IMR-90 (cell line): ENCODE measurements around the gene SAMD1. TPM values are rescaled to one million over a fixed set of nuclear protein-coding genes. Genes with fewer than 3 reads are reported as not detected.

Experiments
- ATAC-seq: fragments of 200-7000 bp; cut with Tn5 transposase; 2 replicates; pipeline ENCODE4 v1.9.1; 2020; ENCODE audit warnings: low read depth, mild to moderate bottlenecking, moderate library complexity
- BruUV-seq: library from RNA; stranded (reverse); fragments of 400-500 nt; replicated peaks from 2 replicates; lab custom pipeline; 2021; lab: Mats Ljungman, UMichigan
- CTCF ChIA-PET: fragments of 300-600 bp; formaldehyde crosslinking; extraction: SDS; loops from one replicate; lab custom pipeline; 2021; ENCODE audit warnings: antibody characterized with exemption; lab: Yijun Ruan, JAX
- POLR2A ChIA-PET: fragments of 300-600 bp; sonication (Branson Sonifier 250); formaldehyde crosslinking; loops from one replicate; lab custom pipeline; 2022; ENCODE audit warnings: antibody characterized with exemption; ENCODE audit not compliant: unreplicated experiment; lab: Charles Lee
- DNase-seq: peaks from one replicate; pipeline ENCODE4 v3.0.0; 2013
- H2AFZ ChIP-seq: replicated peaks from 2 replicates; pipeline ENCODE3; 2013; ENCODE audit warnings: low read length, mild to moderate bottlenecking; ENCODE audit not compliant: poor library complexity
- H2AK5ac ChIP-seq: 2 replicates; pipeline ENCODE4 v1.6.1; 2013; ENCODE audit warnings: low read depth, low read length, inconsistent platforms
- H2AK9ac ChIP-seq: replicated peaks from 2 replicates; pipeline ENCODE3; 2013; ENCODE audit warnings: mild to moderate bottlenecking, low read depth, low read length, moderate library complexity; ENCODE audit not compliant: poor library complexity
- H2BK120ac ChIP-seq: 2 replicates; pipeline ENCODE4 v1.6.1; 2013; ENCODE audit warnings: low read depth, low read length, inconsistent platforms
- H2BK15ac ChIP-seq: 3 replicates; pipeline ENCODE4 v1.6.1; 2013; ENCODE audit warnings: low read depth, low read length, inconsistent platforms
- H2BK20ac ChIP-seq: 2 replicates; pipeline ENCODE4 v1.6.1; 2013; ENCODE audit warnings: low read depth, mild to moderate bottlenecking, inconsistent platforms, low read length, moderate library complexity
- H2BK5ac ChIP-seq: 2 replicates; pipeline ENCODE4 v1.6.1; 2013; ENCODE audit warnings: mild to moderate bottlenecking, low read depth, low read length, inconsistent platforms; ENCODE audit not compliant: poor library complexity, severe bottlenecking
- H3K14ac ChIP-seq: replicated peaks from 2 replicates; pipeline ENCODE4 v1.6.1; 2013; ENCODE audit warnings: low read depth, low read length, inconsistent platforms
- H3K18ac ChIP-seq: 2 replicates; pipeline ENCODE4 v1.6.1; 2013; ENCODE audit warnings: low read depth, low read length, control low read depth
- H3K23ac ChIP-seq: 2 replicates; pipeline ENCODE4 v1.6.1; 2013; ENCODE audit warnings: low read depth, low read length, inconsistent platforms
- H3K27ac ChIP-seq: 2 replicates; pipeline ENCODE4 v1.5.1; 2013; ENCODE audit warnings: mild to moderate bottlenecking, control low read depth, low read length; ENCODE audit not compliant: insufficient read depth
- H3K27me3 ChIP-seq: 2 replicates; pipeline ENCODE4 v1.6.1; 2013; ENCODE audit warnings: low read length; ENCODE audit not compliant: control insufficient read depth, insufficient read depth
- H3K36me3 ChIP-seq: 2 replicates; pipeline ENCODE4 v1.6.1; 2013; ENCODE audit warnings: low read length, mixed read lengths; ENCODE audit not compliant: control insufficient read depth, insufficient read depth
- H3K4ac ChIP-seq: 2 replicates; pipeline ENCODE4 v1.6.1; 2013; ENCODE audit warnings: low read depth, low read length, inconsistent platforms
- H3K4me1 ChIP-seq: 2 replicates; pipeline ENCODE4 v1.6.1; 2013; ENCODE audit warnings: low read length, mixed read lengths; ENCODE audit not compliant: control insufficient read depth, insufficient read depth
- H3K4me2 ChIP-seq: 2 replicates; pipeline ENCODE4 v1.6.1; 2013; ENCODE audit warnings: low read depth, mild to moderate bottlenecking, control low read depth, low read length, moderate library complexity
- H3K4me3 ChIP-seq: 2 replicates; pipeline ENCODE4 v1.5.1; 2013; ENCODE audit warnings: low read depth, mild to moderate bottlenecking, control low read depth, low read length, moderate library complexity; ENCODE audit not compliant: insufficient read depth
- H3K56ac ChIP-seq: 2 replicates; pipeline ENCODE4 v1.6.1; 2013; ENCODE audit warnings: low read length, inconsistent platforms; ENCODE audit not compliant: insufficient read depth; ENCODE audit errors: extremely low read depth
- H3K79me1 ChIP-seq, 2 experiments: 2 replicates each; pipeline ENCODE4 v1.6.1; 2013; ENCODE audit warnings: low read length in 2 of 2, inconsistent platforms in 1 of 2, low read depth in 1 of 2
- H3K9ac ChIP-seq: 2 replicates; pipeline ENCODE4 v1.6.1; 2013; ENCODE audit warnings: low read depth, low read length, control low read depth
- H3K9me1 ChIP-seq: 2 replicates; pipeline ENCODE4 v1.6.1; 2013; ENCODE audit warnings: low read length, inconsistent platforms; ENCODE audit not compliant: insufficient read depth
- H3K9me3 ChIP-seq: 2 replicates; pipeline ENCODE4 v1.6.1; 2013; ENCODE audit warnings: low read length; ENCODE audit not compliant: control insufficient read depth, insufficient read depth
- H4K20me1 ChIP-seq: 2 replicates; pipeline ENCODE4 v1.6.1; 2013; ENCODE audit warnings: low read length, inconsistent platforms; ENCODE audit not compliant: insufficient read depth
- H4K5ac ChIP-seq: 2 replicates; pipeline ENCODE4 v1.6.1; 2013; ENCODE audit warnings: mild to moderate bottlenecking, low read depth, low read length, control low read depth
- H4K8ac ChIP-seq, 2 experiments: 2 replicates each; pipeline ENCODE4 v1.6.1; 2013; ENCODE audit warnings: low read depth in 2 of 2, low read length in 2 of 2, control low read depth in 1 of 2, inconsistent platforms in 1 of 2
- H4K91ac ChIP-seq: 2 replicates; pipeline ENCODE4 v1.6.1; 2013; ENCODE audit warnings: low read depth, low read length, inconsistent platforms; ENCODE audit not compliant: insufficient read depth
- BHLHE40 ChIP-seq: fragments of 150-350 bp; IDR thresholded peaks from 2 replicates; pipeline ENCODE4 v1.6.1; 2016; ENCODE audit warnings: mild to moderate bottlenecking, low read depth, low read length
- CEBPB ChIP-seq: IDR thresholded peaks from 2 replicates; pipeline ENCODE4 v1.6.1; 2012; ENCODE audit warnings: low read depth, low read length, improper control_type of control experiment
- CHD1 ChIP-seq: IDR thresholded peaks from 2 replicates; pipeline ENCODE4 v1.6.1; 2012; ENCODE audit warnings: low read depth, low read length, improper control_type of control experiment
- CTCF ChIP-seq: conservative IDR thresholded peaks from 2 replicates; pipeline ENCODE4 v1.5.1; 2012; ENCODE audit warnings: mild to moderate bottlenecking, low read depth, low read length, improper control_type of control experiment
- ELK1 ChIP-seq: fragments of 150-350 bp; IDR thresholded peaks from 2 replicates; pipeline ENCODE4 v1.6.1; 2016; ENCODE audit warnings: low read depth, mild to moderate bottlenecking, low read length, moderate library complexity, borderline replicate concordance
- FOS ChIP-seq: fragments of 150-350 bp; IDR thresholded peaks from 2 replicates; pipeline ENCODE4 v1.6.1; 2016; ENCODE audit warnings: low read depth, low read length
- MAFK ChIP-seq: IDR thresholded peaks from 2 replicates; pipeline ENCODE4 v1.6.1; 2012; ENCODE audit warnings: low read depth, low read length, improper control_type of control experiment
- MAZ ChIP-seq: IDR thresholded peaks from 2 replicates; pipeline ENCODE4 v1.6.1; 2012; ENCODE audit warnings: low read depth, mild to moderate bottlenecking, low read length, improper control_type of control experiment, moderate library complexity, borderline replicate concordance
- MXI1 ChIP-seq: IDR thresholded peaks from 2 replicates; pipeline ENCODE4 v1.6.1; 2012; ENCODE audit warnings: low read depth, mild to moderate bottlenecking, low read length, moderate library complexity, borderline replicate concordance
- POLR2A ChIP-seq: IDR thresholded peaks from 2 replicates; pipeline ENCODE4 v1.6.1; 2012; ENCODE audit warnings: mild to moderate bottlenecking, low read depth, low read length
- RAD21 ChIP-seq: IDR thresholded peaks from 2 replicates; pipeline ENCODE4 v1.6.1; 2012; ENCODE audit warnings: low read length, improper control_type of control experiment
- RCOR1 ChIP-seq: IDR thresholded peaks from 2 replicates; pipeline ENCODE4 v1.6.1; 2012; ENCODE audit warnings: mild to moderate bottlenecking, low read length, improper control_type of control experiment; ENCODE audit not compliant: insufficient replicate concordance
- RFX5 ChIP-seq: IDR thresholded peaks from 2 replicates; pipeline ENCODE4 v1.8.0; 2012; ENCODE audit warnings: low read depth, mild to moderate bottlenecking, low read length, moderate library complexity
- SMC3 ChIP-seq: fragments of 150-350 bp; IDR thresholded peaks from 2 replicates; pipeline ENCODE4 v1.6.1; 2016; ENCODE audit warnings: low read depth, mild to moderate bottlenecking, antibody characterized with exemption, low read length, moderate library complexity
- USF2 ChIP-seq: fragments of 150-350 bp; IDR thresholded peaks from 2 replicates; pipeline ENCODE4 v1.6.1; 2017; ENCODE audit warnings: mild to moderate bottlenecking, antibody characterized with exemption, low read length, low read depth
- WGBS, 2 experiments: methylation state at CpG; one replicate each; pipeline versions ENCODE4 v1.1.5 to v1.1.7; 2013; ENCODE audit warnings: missing lambda C conversion rate in 2 of 2; ENCODE audit not compliant: insufficient read length in 1 of 2; ENCODE audit errors: extremely low coverage in 2 of 2; 5-methylcytosine and 5-hydroxymethylcytosine counted together
- dilution Hi-C: fragments of 300-500 bp; cut with HindIII; formaldehyde crosslinking; loops from one replicate; pipeline ENCODE4 v1.14.3; 2018; ENCODE audit warnings: low sequenced_read_pairs; ENCODE audit not compliant: unreplicated experiment
- in situ Hi-C: fragments of 300-500 bp; cut with MboI; formaldehyde crosslinking; loops from 3 replicates; pipeline ENCODE4 v1.14.3; 2019; ENCODE audit warnings: low sequenced_read_pairs, inconsistent platforms, mixed read lengths
- intact Hi-C: fragments of 100-400 bp; cut with micrococcal nuclease; formaldehyde crosslinking; loops from 2 replicates; pipeline ENCODE4 v1.10.0; 2022
- polyA plus RNA-seq, 3 experiments: library from polyadenylated mRNA; depleted of rRNA; stranded (reverse); fragments of >200 nt; gene quantifications; 2 replicates each; pipeline ENCODE4 v1.2.3, GENCODE V29; 2012; ENCODE audit warnings: low replicate concordance in 1 of 3
- total RNA-seq: library from RNA; depleted of rRNA; stranded (reverse); fragments of >200 nt; gene quantifications from 2 replicates; pipeline ENCODE4 v1.2.3, GENCODE V29; 2012

The SAMD1 gene
- total and polyA plus RNA-seq, 2 of the 4 experiments (the other 2 are of a cell fraction): 6.5 to 14.1 TPM

GRCh38 chr19:14127929-14128509 lies 37.5 kb upstream of the SAMD1 start:
- CTCF ChIA-PET: interaction anchor here (0.5 kb wide), 1 partner anchor 69 kb away, joined by 3 read pairs; no protein-coding TSS in a partner anchor
- Histone ChIP-seq H3K9ac (no peak overlapping the region), H3K4me2 (no peak overlapping the region), H2BK5ac (no peak overlapping the region), H4K5ac (no peak overlapping the region), H3K27ac (no peak overlapping the region), H3K4me3 (no peak overlapping the region), H3K23ac (no peak overlapping the region), H3K56ac (no peak overlapping the region), H3K4ac (no peak overlapping the region), H4K20me1 (no peaks in the 10 kb centered on the region), H2BK120ac (no peak overlapping the region), H3K9me1 (no peaks in the 10 kb centered on the region), H3K4me1 (no peaks in the 10 kb centered on the region), H2BK15ac (no peak overlapping the region), H3K79me1 (peaks cover 0 to 23% of the 10 kb centered on the region in 2 experiments; a peak in 3 of 4 replicates), H3K18ac (no peak overlapping the region), H4K91ac (no peak overlapping the region), H2AK5ac (no peak overlapping the region), H3K36me3 (no peaks in the 10 kb centered on the region), H2BK20ac (no peak overlapping the region), H3K9me3 (no peaks in the 10 kb centered on the region), H3K27me3 (no peaks in the 10 kb centered on the region), H4K8ac (no peak overlapping the region), H2AFZ (no peak overlapping the region), H2AK9ac (no peak overlapping the region), H3K14ac (no peak overlapping the region)
- in situ Hi-C loops (no loop called here), dilution Hi-C loops (no loop called here), intact Hi-C loops (no loop called here)
- BruUV-seq: no TSS peak
- ATAC-seq (no peak; the same call in 1 of the 2 replicates), DNase-seq (no peak)
- WGBS, 2 experiments: no CpG with 5 or more reads among the region's 4 CpGs
- TF ChIP-seq FOS (no peak), SMC3 (no peak), ELK1 (no peak), MAFK (no peak), POLR2A (no peak), BHLHE40 (no peak), USF2 (no peak), CTCF (no peak), RCOR1 (no peak), RFX5 (no peak), CEBPB (no peak), CHD1 (no peak), RAD21 (no peak), MAZ (no peak), MXI1 (no peak)
- POLR2A ChIA-PET: no interaction called here
